ENCODE results near the gene TDRD3.

The TDRD3 gene

GRCh38 chr13:60355056-60355455, 42.0 kb upstream of the TDRD3 start:
- TF ChIP-seq EZH2 (IDR thresholded peaks at IDR 0.05; ENCODE audit: borderline replicate concordance, low read length) (no peak), CTCF (IDR thresholded peaks at IDR 0.05; ENCODE audit: low read length) (no peak)
- Histone ChIP-seq H4K20me1 (ENCODE audit: insufficient read depth, low read length) (no peaks in the 10 kb centered on the region), H3F3A (ENCODE audit: insufficient read depth, low read length) (no peaks in the 10 kb centered on the region), H3K79me2 (ENCODE audit: insufficient read depth, low read length) (no peaks in the 10 kb centered on the region), H3K27me3 (ENCODE audit: insufficient read depth, low read length) (no peaks in the 10 kb centered on the region), H3K9ac (ENCODE audit: low read length) (no peak overlapping the region), H3K4me1 (ENCODE audit: insufficient read depth, low read length, severe bottlenecking) (no peaks in the 10 kb centered on the region), H3K9me3 (ENCODE audit: low read length) (no peaks in the 10 kb centered on the region), H3K36me3 (ENCODE audit: insufficient read depth, low read length) (no peaks in the 10 kb centered on the region), H3K9me2 (ENCODE audit: low read depth, low read length) (no peaks in the 10 kb centered on the region), H3K27ac (ENCODE audit: low read depth, low read length, poor library complexity, severe bottlenecking) (no peak overlapping the region), H3K4me3 (ENCODE audit: low read depth, low read length, poor library complexity, severe bottlenecking) (no peak overlapping the region), H3K4me2 (ENCODE audit: low read length) (no peak overlapping the region), H2AFZ (ENCODE audit: low read length) (no peak overlapping the region)

- no peak overlapping the region for H3K4me3 ChIP-seq (ENCODE audit: low read depth, low read length, poor library complexity, severe bottlenecking)
- H3F3A ChIP-seq (ENCODE audit: insufficient read depth, low read length): no peaks in the 10 kb centered on the region
- no peaks in the 10 kb centered on the region for H3K9me3 ChIP-seq (ENCODE audit: low read length)
- no peaks in the 10 kb centered on the region for H3K9me2 ChIP-seq (ENCODE audit: low read depth, low read length)
- H3K27me3 ChIP-seq (ENCODE audit: insufficient read depth, low read length): no peaks in the 10 kb centered on the region
- TF ChIP-seq EZH2 (IDR thresholded peaks at IDR 0.05; ENCODE audit: borderline replicate concordance, low read length): no peak
- TF ChIP-seq CTCF (IDR thresholded peaks at IDR 0.05; ENCODE audit: low read length): no peak
- H3K9ac ChIP-seq (ENCODE audit: low read length): no peak overlapping the region
- H3K4me1 ChIP-seq (ENCODE audit: insufficient read depth, low read length, severe bottlenecking): no peaks in the 10 kb centered on the region
- H3K36me3 ChIP-seq (ENCODE audit: insufficient read depth, low read length): no peaks in the 10 kb centered on the region
- no peak overlapping the region for H3K4me2 ChIP-seq (ENCODE audit: low read length)
- H4K20me1 ChIP-seq (ENCODE audit: insufficient read depth, low read length): no peaks in the 10 kb centered on the region
- H3K27ac ChIP-seq (ENCODE audit: low read depth, low read length, poor library complexity, severe bottlenecking): no peak overlapping the region
- no peak overlapping the region for H2AFZ ChIP-seq (ENCODE audit: low read length)
- H3K79me2 ChIP-seq (ENCODE audit: insufficient read depth, low read length): no peaks in the 10 kb centered on the region
Measured at GRCh38 chr13:60356970-60357369, 40.0 kb upstream of the TDRD3 start.

DNA sequence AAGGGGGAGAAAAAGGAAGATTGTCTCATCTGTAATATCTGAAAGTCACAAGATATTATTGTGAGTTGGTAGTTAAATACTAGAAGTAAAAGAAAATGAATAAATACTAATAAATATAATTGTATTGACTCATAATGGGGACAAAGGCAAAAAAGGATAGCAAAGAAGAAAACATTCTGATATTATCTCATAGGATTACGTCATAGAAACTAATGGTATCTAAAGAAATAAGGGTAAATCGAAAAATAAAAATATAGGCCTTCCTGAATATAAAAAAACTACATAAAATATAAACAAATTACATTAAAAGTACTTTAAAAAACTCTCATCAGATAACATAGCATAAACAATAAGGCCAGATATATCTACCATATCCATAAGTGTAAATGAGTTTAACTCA, 38.6 kb upstream of the TDRD3 start:
- Histone ChIP-seq H3K9me3 (ENCODE audit: low read length) (no peaks in the 10 kb centered on the region), H3F3A (ENCODE audit: insufficient read depth, low read length) (no peaks in the 10 kb centered on the region), H2AFZ (ENCODE audit: low read length) (no peak overlapping the region), H3K9me2 (ENCODE audit: low read depth, low read length) (no peaks in the 10 kb centered on the region), H3K4me1 (ENCODE audit: insufficient read depth, low read length, severe bottlenecking) (no peaks in the 10 kb centered on the region), H3K9ac (ENCODE audit: low read length) (no peak overlapping the region), H3K4me3 (ENCODE audit: low read depth, low read length, poor library complexity, severe bottlenecking) (no peak overlapping the region), H3K4me2 (ENCODE audit: low read length) (no peak overlapping the region), H3K27me3 (ENCODE audit: insufficient read depth, low read length) (no peaks in the 10 kb centered on the region), H4K20me1 (ENCODE audit: insufficient read depth, low read length) (no peaks in the 10 kb centered on the region), H3K79me2 (ENCODE audit: insufficient read depth, low read length) (no peaks in the 10 kb centered on the region), H3K27ac (ENCODE audit: low read depth, low read length, poor library complexity, severe bottlenecking) (no peak overlapping the region), H3K36me3 (ENCODE audit: insufficient read depth, low read length) (no peaks in the 10 kb centered on the region)
- no peak for TF ChIP-seq CTCF (IDR thresholded peaks at IDR 0.05; ENCODE audit: low read length)
- no peak for TF ChIP-seq EZH2 (IDR thresholded peaks at IDR 0.05; ENCODE audit: borderline replicate concordance, low read length)

All from OCI-LY1 (cell line).